HepG2 (cell line): Measurements from ENCODE around the gene LRRC73. TPM values are rescaled to one million over a fixed set of nuclear protein-coding genes. Genes with fewer than 3 reads are reported as not detected.
A peak's percentile ranks its signal among the peaks of the same experiment; 100 is the strongest.

Experiments
- ATF3 ChIP-seq: sonication (generic); formaldehyde crosslinking; IDR thresholded peaks from 2 replicates; pipeline ENCODE4 v1.4.0; 2020; ENCODE audit warnings: missing genetic modification reagents
- DPF2 ChIP-seq: sonication (generic); formaldehyde crosslinking; IDR thresholded peaks from 2 replicates; pipeline ENCODE4 v1.4.0; 2020; ENCODE audit warnings: mild to moderate bottlenecking, low read depth, missing genetic modification reagents, borderline replicate concordance
- FOSL2 ChIP-seq: sonication (generic); formaldehyde crosslinking; IDR thresholded peaks from 2 replicates; pipeline ENCODE4 v1.4.0; 2020; ENCODE audit warnings: missing genetic modification reagents
- FOXO1 ChIP-seq: sonication (generic); formaldehyde crosslinking; IDR thresholded peaks from 2 replicates; pipeline ENCODE4 v1.4.0; 2020; ENCODE audit warnings: missing genetic modification reagents
- FUBP1 ChIP-seq: sonication (generic); formaldehyde crosslinking; IDR thresholded peaks from 2 replicates; pipeline ENCODE4 v1.5.1; 2020; ENCODE audit warnings: missing genetic modification reagents, mild to moderate bottlenecking, borderline replicate concordance
- GFI1 ChIP-seq: sonication (generic); formaldehyde crosslinking; IDR thresholded peaks from 2 replicates; pipeline ENCODE4 v1.5.0; 2020; ENCODE audit warnings: missing genetic modification reagents, mild to moderate bottlenecking, borderline replicate concordance
- NFAT5 ChIP-seq: sonication (generic); formaldehyde crosslinking; IDR thresholded peaks from 2 replicates; pipeline ENCODE4 v1.4.0; 2020; ENCODE audit warnings: missing genetic modification reagents
- PCBP1 ChIP-seq: fragments of 200-400 bp; formaldehyde crosslinking; IDR thresholded peaks from 2 replicates; pipeline ENCODE4 v1.6.1; 2017; ENCODE audit warnings: mild to moderate bottlenecking, low read depth, low read length, borderline replicate concordance
- STAT5B ChIP-seq: sonication (generic); formaldehyde crosslinking; IDR thresholded peaks from 2 replicates; pipeline ENCODE4 v1.4.0; 2020; ENCODE audit warnings: missing genetic modification reagents
- ZBTB25 ChIP-seq: IDR thresholded peaks from 2 replicates; pipeline ENCODE4 v1.6.1; 2018; ENCODE audit warnings: missing genetic modification reagents
- ZBTB43 ChIP-seq: sonication (generic); formaldehyde crosslinking; conservative IDR thresholded peaks from 2 replicates; pipeline ENCODE4 v1.4.0; 2020; ENCODE audit warnings: missing genetic modification reagents
- ZHX1 ChIP-seq: sonication (generic); formaldehyde crosslinking; IDR thresholded peaks from 2 replicates; pipeline ENCODE4 v1.8.1; 2022; ENCODE audit warnings: low read depth, mild to moderate bottlenecking, missing genetic modification reagents
- ZNF180 ChIP-seq: sonication (generic); formaldehyde crosslinking; IDR thresholded peaks from 2 replicates; pipeline ENCODE4 v1.4.0; 2020; ENCODE audit warnings: low read depth, missing genetic modification reagents, borderline replicate concordance
- ZNF274 ChIP-seq: sonication (generic); formaldehyde crosslinking; IDR thresholded peaks from 2 replicates; pipeline ENCODE4 v1.5.1; 2020; ENCODE audit warnings: mild to moderate bottlenecking, missing genetic modification reagents
- polyA plus RNA-seq, 8 experiments: library from polyadenylated mRNA; depleted of rRNA in 3 of 8; stranded (reverse) in 7 of 8; unstranded in 1 of 8; fragments of >200 nt; fragmentation: Illumina TruSeq in 4 of 8; extraction: Trizol in 4 of 8; gene quantifications; 2 replicates each; pipeline versions ENCODE4 v1.2.1 to v1.2.3, GENCODE V29; 2011 to 2016; ENCODE audit warnings: low read depth in 4 of 8, missing spikeins in 1 of 8, mixed read lengths in 1 of 8; ENCODE audit not compliant: insufficient read depth in 1 of 8
- total RNA-seq, 5 experiments: library from RNA; depleted of rRNA; stranded (reverse); fragments of >200 nt; fragmentation: Illumina TruSeq; extraction: Trizol; gene quantifications; 2 replicates each; pipeline ENCODE4 v1.2.3, GENCODE V29; 2016; ENCODE audit warnings: low read depth in 1 of 5

LRRC73 gene
- total and polyA plus RNA-seq, 2 of the 13 experiments (the other 11 are each of a cell fraction or from before 2014, with no cell fraction given) = 0.11 to 0.12 TPM

GRCh38 chr6:43509984-43510826, at the start of gene LRRC73 (continued):
- TF ChIP-seq ZNF274 (CRISPR knock-in tag) (peak; percentile 79; the same call in 1 of the 2 replicates), ZBTB25 (CRISPR knock-in tag) (no peak), FOSL2 (CRISPR knock-in tag) (no peak; the same call in 1 of the 2 replicates), DPF2 (no peak), ATF3 (no peak; the same call in 1 of the 2 replicates), PCBP1 (no peak), FOXO1 (CRISPR knock-in tag) (peak; percentile 39; the same call in 1 of the 2 replicates), NFAT5 (CRISPR knock-in tag) (0 out of 2 replicates have a peak, but pooled peaks have one; percentile 17), ZBTB43 (CRISPR knock-in tag) (no peak), FUBP1 (CRISPR knock-in tag) (peak; percentile 18; the same call in 1 of the 2 replicates), ZHX1 (CRISPR knock-in tag) (peak; percentile 72), STAT5B (no peak), ZNF180 (CRISPR knock-in tag) (no peak), GFI1 (no peak; the same call in 1 of the 2 replicates)
